Measurements from ENCODE around the gene PDLIM1. TPM values are rescaled to one million over a fixed set of nuclear protein-coding genes. Genes with fewer than 3 reads are reported as not detected.

The PDLIM1 gene
- total and polyA plus RNA-seq, 2 experiments from 2014 or later: 111 to 233 TPM

DNA sequence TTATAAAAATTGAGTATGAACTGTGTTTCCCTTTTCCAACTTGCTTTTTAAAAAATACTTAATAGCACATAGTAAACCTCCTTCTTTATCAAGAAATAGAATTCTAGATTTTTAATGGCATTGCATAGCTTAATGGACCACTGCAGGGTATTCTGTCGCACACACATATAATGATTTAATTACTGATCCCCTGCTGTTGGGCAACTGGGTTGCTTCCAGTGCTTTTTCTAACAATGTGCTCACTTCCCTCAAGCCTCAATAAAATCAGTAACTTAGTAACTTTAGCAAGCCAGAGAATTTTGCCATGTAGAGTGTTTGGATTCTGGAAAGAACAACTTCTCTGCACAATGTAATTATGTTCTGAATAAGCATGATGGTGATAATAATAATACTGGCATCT lies 49.1 kb upstream of the PDLIM1 start (continued):
- TF ChIP-seq, protein P1, sequence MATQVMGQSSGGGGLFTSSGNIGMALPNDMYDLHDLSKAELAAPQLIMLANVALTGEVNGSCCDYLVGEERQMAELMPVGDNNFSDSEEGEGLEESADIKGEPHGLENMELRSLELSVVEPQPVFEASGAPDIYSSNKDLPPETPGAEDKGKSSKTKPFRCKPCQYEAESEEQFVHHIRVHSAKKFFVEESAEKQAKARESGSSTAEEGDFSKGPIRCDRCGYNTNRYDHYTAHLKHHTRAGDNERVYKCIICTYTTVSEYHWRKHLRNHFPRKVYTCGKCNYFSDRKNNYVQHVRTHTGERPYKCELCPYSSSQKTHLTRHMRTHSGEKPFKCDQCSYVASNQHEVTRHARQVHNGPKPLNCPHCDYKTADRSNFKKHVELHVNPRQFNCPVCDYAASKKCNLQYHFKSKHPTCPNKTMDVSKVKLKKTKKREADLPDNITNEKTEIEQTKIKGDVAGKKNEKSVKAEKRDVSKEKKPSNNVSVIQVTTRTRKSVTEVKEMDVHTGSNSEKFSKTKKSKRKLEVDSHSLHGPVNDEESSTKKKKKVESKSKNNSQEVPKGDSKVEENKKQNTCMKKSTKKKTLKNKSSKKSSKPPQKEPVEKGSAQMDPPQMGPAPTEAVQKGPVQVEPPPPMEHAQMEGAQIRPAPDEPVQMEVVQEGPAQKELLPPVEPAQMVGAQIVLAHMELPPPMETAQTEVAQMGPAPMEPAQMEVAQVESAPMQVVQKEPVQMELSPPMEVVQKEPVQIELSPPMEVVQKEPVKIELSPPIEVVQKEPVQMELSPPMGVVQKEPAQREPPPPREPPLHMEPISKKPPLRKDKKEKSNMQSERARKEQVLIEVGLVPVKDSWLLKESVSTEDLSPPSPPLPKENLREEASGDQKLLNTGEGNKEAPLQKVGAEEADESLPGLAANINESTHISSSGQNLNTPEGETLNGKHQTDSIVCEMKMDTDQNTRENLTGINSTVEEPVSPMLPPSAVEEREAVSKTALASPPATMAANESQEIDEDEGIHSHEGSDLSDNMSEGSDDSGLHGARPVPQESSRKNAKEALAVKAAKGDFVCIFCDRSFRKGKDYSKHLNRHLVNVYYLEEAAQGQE (IDR thresholded peaks at IDR 0.05; ENCODE audit: unreplicated experiment): no peak
- TF ChIP-seq, protein P2, sequence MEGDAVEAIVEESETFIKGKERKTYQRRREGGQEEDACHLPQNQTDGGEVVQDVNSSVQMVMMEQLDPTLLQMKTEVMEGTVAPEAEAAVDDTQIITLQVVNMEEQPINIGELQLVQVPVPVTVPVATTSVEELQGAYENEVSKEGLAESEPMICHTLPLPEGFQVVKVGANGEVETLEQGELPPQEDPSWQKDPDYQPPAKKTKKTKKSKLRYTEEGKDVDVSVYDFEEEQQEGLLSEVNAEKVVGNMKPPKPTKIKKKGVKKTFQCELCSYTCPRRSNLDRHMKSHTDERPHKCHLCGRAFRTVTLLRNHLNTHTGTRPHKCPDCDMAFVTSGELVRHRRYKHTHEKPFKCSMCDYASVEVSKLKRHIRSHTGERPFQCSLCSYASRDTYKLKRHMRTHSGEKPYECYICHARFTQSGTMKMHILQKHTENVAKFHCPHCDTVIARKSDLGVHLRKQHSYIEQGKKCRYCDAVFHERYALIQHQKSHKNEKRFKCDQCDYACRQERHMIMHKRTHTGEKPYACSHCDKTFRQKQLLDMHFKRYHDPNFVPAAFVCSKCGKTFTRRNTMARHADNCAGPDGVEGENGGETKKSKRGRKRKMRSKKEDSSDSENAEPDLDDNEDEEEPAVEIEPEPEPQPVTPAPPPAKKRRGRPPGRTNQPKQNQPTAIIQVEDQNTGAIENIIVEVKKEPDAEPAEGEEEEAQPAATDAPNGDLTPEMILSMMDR (conservative IDR thresholded peaks at IDR 0.05; ENCODE audit: low read depth in 2 of 2): no peak
- TF ChIP-seq EZH2 (IDR thresholded peaks at IDR 0.05; ENCODE audit: low read depth, unreplicated experiment): no peak
- no peak for TF ChIP-seq NANOG (IDR thresholded peaks at IDR 0.05; ENCODE audit: borderline replicate concordance)

DNA sequence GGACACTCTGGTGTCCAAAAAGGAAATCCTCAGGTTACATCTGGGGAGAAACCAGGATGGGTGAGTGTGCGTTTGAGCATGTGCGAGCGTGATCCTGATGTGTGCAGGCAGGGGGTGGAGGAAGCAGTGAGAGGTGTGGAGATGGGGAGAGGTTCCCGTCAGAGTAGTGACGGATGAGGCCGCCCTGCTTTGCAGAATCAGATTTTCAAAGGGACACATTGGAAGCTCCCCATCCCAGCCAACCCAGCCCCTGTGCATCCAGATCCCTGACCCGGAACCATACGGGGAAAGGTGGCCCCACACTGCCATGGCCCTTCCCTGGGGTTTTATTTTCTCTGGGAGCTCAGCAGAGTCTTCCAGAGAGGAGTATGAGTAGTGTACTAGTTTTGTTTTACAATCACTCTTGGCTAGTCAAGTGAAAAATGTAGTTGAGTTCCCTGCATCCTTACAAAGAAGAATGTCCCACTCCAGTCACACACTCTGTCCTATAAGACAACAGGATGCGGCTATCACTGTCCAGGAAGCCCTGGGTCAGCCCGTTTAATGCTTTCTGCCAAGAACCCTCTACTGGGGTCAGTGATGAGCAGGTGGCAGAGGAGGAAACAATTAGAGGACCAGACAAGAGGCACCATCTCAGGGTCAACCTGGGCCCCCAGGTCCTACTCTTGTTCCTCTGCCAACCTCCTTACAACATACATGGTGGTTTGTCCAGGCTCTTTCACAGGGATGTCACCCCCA lies 46.8 kb upstream of the PDLIM1 start:
- peaks cover 14% of the 10 kb centered on the region for H3K36me3 Mint-ChIP-seq (ENCODE audit: low read depth)
- no peaks in the 10 kb centered on the region for H3K9me3 Mint-ChIP-seq
- Histone ChIP-seq H2AFZ (no peak overlapping the region), H3K36me3 (ENCODE audit: insufficient read depth) (0 out of 2 replicates have a peak, but pooled peaks cover 3% of the 10 kb centered on the region), H3K4me3 (no peak overlapping the region), H3F3A (replicated peaks; ENCODE audit: low read depth) (0 out of 2 replicates have a peak, but pooled peaks cover 3% of the 10 kb centered on the region), H3K79me2 (replicated peaks; ENCODE audit: insufficient read depth) (no peaks in the 10 kb centered on the region), H3K9me2 (ENCODE audit: insufficient read depth) (no peaks in the 10 kb centered on the region), H4K20me1 (replicated peaks; ENCODE audit: insufficient read depth) (no peaks in the 10 kb centered on the region), H3K27ac (ENCODE audit: low read depth) (no peak overlapping the region), H3K4me1 (ENCODE audit: insufficient read depth) (peaks cover 8% of the 10 kb centered on the region; the same call in 1 of the 2 replicates), H3K27me3 (ENCODE audit: insufficient read depth) (no peaks in the 10 kb centered on the region), H3K4me2 (no peak overlapping the region)
- no peak for ATAC-seq
- no peak for DNase-seq (ENCODE audit: low spot score)
- H3K4me3 Mint-ChIP-seq: no peak overlapping the region
- H3K27me3 Mint-ChIP-seq (ENCODE audit: insufficient read depth, low read depth, poor library complexity): peaks cover 6% of the 10 kb centered on the region
- H3K4me1 Mint-ChIP-seq: peaks cover 6% of the 10 kb centered on the region
- no peak overlapping the region for H3K27ac Mint-ChIP-seq
- TF ChIP-seq, protein P3, sequence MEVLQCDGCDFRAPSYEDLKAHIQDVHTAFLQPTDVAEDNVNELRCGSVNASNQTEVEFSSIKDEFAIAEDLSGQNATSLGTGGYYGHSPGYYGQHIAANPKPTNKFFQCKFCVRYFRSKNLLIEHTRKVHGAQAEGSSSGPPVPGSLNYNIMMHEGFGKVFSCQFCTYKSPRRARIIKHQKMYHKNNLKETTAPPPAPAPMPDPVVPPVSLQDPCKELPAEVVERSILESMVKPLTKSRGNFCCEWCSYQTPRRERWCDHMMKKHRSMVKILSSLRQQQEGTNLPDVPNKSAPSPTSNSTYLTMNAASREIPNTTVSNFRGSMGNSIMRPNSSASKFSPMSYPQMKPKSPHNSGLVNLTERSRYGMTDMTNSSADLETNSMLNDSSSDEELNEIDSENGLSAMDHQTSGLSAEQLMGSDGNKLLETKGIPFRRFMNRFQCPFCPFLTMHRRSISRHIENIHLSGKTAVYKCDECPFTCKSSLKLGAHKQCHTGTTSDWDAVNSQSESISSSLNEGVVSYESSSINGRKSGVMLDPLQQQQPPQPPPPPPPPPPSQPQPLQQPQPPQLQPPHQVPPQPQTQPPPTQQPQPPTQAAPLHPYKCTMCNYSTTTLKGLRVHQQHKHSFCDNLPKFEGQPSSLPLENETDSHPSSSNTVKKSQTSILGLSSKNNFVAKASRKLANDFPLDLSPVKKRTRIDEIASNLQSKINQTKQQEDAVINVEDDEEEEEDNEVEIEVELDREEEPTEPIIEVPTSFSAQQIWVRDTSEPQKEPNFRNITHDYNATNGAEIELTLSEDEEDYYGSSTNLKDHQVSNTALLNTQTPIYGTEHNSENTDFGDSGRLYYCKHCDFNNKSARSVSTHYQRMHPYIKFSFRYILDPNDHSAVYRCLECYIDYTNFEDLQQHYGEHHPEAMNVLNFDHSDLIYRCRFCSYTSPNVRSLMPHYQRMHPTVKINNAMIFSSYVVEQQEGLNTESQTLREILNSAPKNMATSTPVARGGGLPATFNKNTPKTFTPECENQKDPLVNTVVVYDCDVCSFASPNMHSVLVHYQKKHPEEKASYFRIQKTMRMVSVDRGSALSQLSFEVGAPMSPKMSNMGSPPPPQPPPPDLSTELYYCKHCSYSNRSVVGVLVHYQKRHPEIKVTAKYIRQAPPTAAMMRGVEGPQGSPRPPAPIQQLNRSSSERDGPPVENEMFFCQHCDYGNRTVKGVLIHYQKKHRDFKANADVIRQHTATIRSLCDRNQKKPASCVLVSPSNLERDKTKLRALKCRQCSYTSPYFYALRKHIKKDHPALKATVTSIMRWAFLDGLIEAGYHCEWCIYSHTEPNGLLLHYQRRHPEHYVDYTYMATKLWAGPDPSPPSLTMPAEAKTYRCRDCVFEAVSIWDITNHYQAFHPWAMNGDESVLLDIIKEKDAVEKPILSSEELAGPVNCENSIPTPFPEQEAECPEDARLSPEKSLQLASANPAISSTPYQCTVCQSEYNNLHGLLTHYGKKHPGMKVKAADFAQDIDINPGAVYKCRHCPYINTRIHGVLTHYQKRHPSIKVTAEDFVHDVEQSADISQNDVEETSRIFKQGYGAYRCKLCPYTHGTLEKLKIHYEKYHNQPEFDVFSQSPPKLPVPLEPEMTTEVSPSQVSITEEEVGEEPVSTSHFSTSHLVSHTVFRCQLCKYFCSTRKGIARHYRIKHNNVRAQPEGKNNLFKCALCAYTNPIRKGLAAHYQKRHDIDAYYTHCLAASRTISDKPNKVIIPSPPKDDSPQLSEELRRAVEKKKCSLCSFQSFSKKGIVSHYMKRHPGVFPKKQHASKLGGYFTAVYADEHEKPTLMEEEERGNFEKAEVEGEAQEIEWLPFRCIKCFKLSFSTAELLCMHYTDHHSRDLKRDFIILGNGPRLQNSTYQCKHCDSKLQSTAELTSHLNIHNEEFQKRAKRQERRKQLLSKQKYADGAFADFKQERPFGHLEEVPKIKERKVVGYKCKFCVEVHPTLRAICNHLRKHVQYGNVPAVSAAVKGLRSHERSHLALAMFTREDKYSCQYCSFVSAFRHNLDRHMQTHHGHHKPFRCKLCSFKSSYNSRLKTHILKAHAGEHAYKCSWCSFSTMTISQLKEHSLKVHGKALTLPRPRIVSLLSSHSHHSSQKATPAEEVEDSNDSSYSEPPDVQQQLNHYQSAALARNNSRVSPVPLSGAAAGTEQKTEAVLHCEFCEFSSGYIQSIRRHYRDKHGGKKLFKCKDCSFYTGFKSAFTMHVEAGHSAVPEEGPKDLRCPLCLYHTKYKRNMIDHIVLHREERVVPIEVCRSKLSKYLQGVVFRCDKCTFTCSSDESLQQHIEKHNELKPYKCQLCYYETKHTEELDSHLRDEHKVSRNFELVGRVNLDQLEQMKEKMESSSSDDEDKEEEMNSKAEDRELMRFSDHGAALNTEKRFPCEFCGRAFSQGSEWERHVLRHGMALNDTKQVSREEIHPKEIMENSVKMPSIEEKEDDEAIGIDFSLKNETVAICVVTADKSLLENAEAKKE (CRISPR knock-in tag; IDR thresholded peaks at IDR 0.05): no peak
- TF ChIP-seq, protein P1 (IDR thresholded peaks at IDR 0.05; ENCODE audit: unreplicated experiment): no peak
- no peak for TF ChIP-seq NANOG (IDR thresholded peaks at IDR 0.05; ENCODE audit: borderline replicate concordance)
- no peak for TF ChIP-seq ZNF114 (CRISPR knock-in tag; IDR thresholded peaks at IDR 0.05)
- TF ChIP-seq CREB1 (CRISPR knock-in tag; IDR thresholded peaks at IDR 0.05; ENCODE audit: low read depth): no peak
- TF ChIP-seq EZH2phosphoT487 (IDR thresholded peaks at IDR 0.05; ENCODE audit: unreplicated experiment): no peak
